OCI-M2 (cell line): ENCODE measurements around the gene NIFK.
"Not testable (repeated sequence)": the region's sequence is repeated elsewhere in the genome, so short reads cannot be mapped to it uniquely, and the experiment has no call there.

Experiments
- DNase-seq: peaks from one replicate; lab custom pipeline; 2025; ENCODE audit not compliant: unreplicated experiment; lab: John Stamatoyannopoulos, UW

NIFK gene

GRCh38 chr2:121735518-121736074 is 1.1 kb downstream of the NIFK start:
- no peak for DNase-seq

- DNase-seq, result not testable (repeated sequence)
Measured at GRCh38 chr2:121734544-121734943, 2.1 kb downstream of the NIFK start.

GRCh38 chr2:121731366-121731765 is 5.3 kb downstream of the NIFK start:
- no peak for DNase-seq

GRCh38 chr2:121727950-121728349 is 8.7 kb downstream of the NIFK start:
- DNase-seq, result no peak

GRCh38 chr2:121727332-121727731 is 9.3 kb downstream of the NIFK start:
- no peak for DNase-seq

- DNase-seq, result no peak
Measured at GRCh38 chr2:121723316-121723715, 13.4 kb downstream of the NIFK start.

GRCh38 chr2:121722479-121722878 is 14.2 kb downstream of the NIFK start:
- DNase-seq, result no peak

- DNase-seq, result no peak
Measured at GRCh38 chr2:121721926-121722325, 14.7 kb downstream of the NIFK start.

GRCh38 chr2:121717529-121717928 is 19.1 kb downstream of the NIFK start:
- DNase-seq, result no peak

- DNase-seq, result no peak
Measured at GRCh38 chr2:121716126-121716525, 20.5 kb downstream of the NIFK start.

- not testable (repeated sequence) for DNase-seq
Measured at GRCh38 chr2:121711481-121711880, 25.2 kb downstream of the NIFK start.

GRCh38 chr2:121710470-121711170 is 26.1 kb downstream of the NIFK start:
- no peak for DNase-seq

- no peak for DNase-seq
Measured at GRCh38 chr2:121709776-121710469, 26.8 kb downstream of the NIFK start.

- DNase-seq, result no peak
Measured at GRCh38 chr2:121707920-121708361, 28.7 kb downstream of the NIFK start.

GRCh38 chr2:121707344-121707919 is 29.2 kb downstream of the NIFK start:
- no peak for DNase-seq

GRCh38 chr2:121705958-121706357 is 30.7 kb downstream of the NIFK start:
- DNase-seq, result no peak

- DNase-seq, result no peak
Measured at GRCh38 chr2:121705390-121705789, 31.3 kb downstream of the NIFK start.

GRCh38 chr2:121701761-121702160 is 34.9 kb downstream of the NIFK start:
- DNase-seq, result not testable (repeated sequence)

GRCh38 chr2:121699421-121700333 is 37.0 kb downstream of the NIFK start:
- no peak for DNase-seq

GRCh38 chr2:121698318-121698930 is 38.3 kb downstream of the NIFK start:
- no peak for DNase-seq
